Progenitor cell of endocrine pancreas (in vitro differentiated cells): ENCODE results near the gene TXNRD1. TPM values are rescaled to one million over a fixed set of nuclear protein-coding genes. Genes with fewer than 3 reads are reported as not detected.

Experiments
- DNase-seq: peaks from one replicate; pipeline ENCODE4 v3.0.0; 2021; ENCODE audit warnings: low spot score; ENCODE audit not compliant: unreplicated experiment
- H3K27ac Mint-ChIP-seq: 2 replicates; pipeline ENCODE4 v1.8.0; 2021; ENCODE audit warnings: mild to moderate bottlenecking, moderate library complexity, mixed read lengths
- H3K27me3 Mint-ChIP-seq: 2 replicates; pipeline ENCODE4 v1.8.0; 2021; ENCODE audit warnings: mixed read lengths
- H3K36me3 Mint-ChIP-seq: 2 replicates; pipeline ENCODE4 v1.8.0; 2022; ENCODE audit warnings: mixed read lengths; ENCODE audit not compliant: insufficient read depth
- H3K4me1 Mint-ChIP-seq: 2 replicates; pipeline ENCODE4 v1.8.0; 2021; ENCODE audit warnings: low read depth, mixed read lengths
- H3K4me3 Mint-ChIP-seq: 2 replicates; pipeline ENCODE4 v1.8.0; 2021; ENCODE audit warnings: low read depth, mild to moderate bottlenecking, moderate library complexity, mixed read lengths
- H3K9me3 Mint-ChIP-seq: 2 replicates; pipeline ENCODE4 v1.8.0; 2021; ENCODE audit warnings: low read depth, mixed read lengths
- CTCF ChIP-seq: fragments of 200-600 bp; sonication (generic); IDR thresholded peaks from one replicate; pipeline ENCODE4 v1.5.0; 2021; ENCODE audit warnings: antibody characterized with exemption, mild to moderate bottlenecking; ENCODE audit not compliant: unreplicated experiment
- total RNA-seq: library from RNA; stranded (reverse); gene quantifications from 2 replicates; pipeline ENCODE4 v1.2.1, GENCODE V29; 2021

TXNRD1 gene
- total RNA-seq, 1 donor from 2014 or later, result 116 TPM

GRCh38 chr12:104279164-104279563 lies 63.6 kb downstream of the TXNRD1 start:
- peaks cover 5% of the 10 kb centered on the region for H3K9me3 Mint-ChIP-seq
- H3K4me1 Mint-ChIP-seq, result peaks cover 2% of the 10 kb centered on the region
- no peak for DNase-seq
- no peak overlapping the region for H3K27ac Mint-ChIP-seq
- H3K36me3 Mint-ChIP-seq, result no peaks in the 10 kb centered on the region
- no peak for TF ChIP-seq CTCF
- no peak overlapping the region for H3K4me3 Mint-ChIP-seq
- no peaks in the 10 kb centered on the region for H3K27me3 Mint-ChIP-seq

DNA sequence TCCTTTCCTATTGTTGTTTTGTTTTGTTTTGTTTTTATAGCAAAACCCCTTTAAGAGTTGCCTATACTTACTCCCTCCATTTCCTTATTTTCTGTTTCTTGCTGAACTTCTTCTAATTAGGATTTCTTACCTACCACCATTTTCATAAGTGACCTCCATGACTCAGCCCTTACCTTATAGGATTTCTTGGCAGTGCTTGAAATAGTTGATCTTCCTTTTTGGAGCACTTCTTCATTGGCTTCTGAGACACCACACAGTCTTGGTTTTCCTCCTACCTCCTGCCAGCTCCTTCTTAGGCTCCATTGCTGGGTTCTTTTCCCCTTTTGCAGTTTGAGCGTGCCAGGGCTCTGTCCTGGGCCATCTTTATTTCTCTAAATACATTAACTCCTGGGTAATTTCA lies 64.5 kb downstream of the TXNRD1 start:
- Mint-ChIP-seq H3K9me3 (peaks cover 5% of the 10 kb centered on the region), H3K4me3 (no peak overlapping the region), H3K27me3 (no peaks in the 10 kb centered on the region), H3K4me1 (peaks cover 4% of the 10 kb centered on the region), H3K36me3 (no peaks in the 10 kb centered on the region), H3K27ac (no peak overlapping the region)
- no peak for TF ChIP-seq CTCF
- no peak for DNase-seq

GRCh38 chr12:104280717-104281458 lies 65.3 kb downstream of the TXNRD1 start:
- TF ChIP-seq CTCF, result no peak
- DNase-seq, result no peak
- no peak overlapping the region for H3K27ac Mint-ChIP-seq
- peaks cover 5% of the 10 kb centered on the region for H3K9me3 Mint-ChIP-seq
- H3K27me3 Mint-ChIP-seq, result no peaks in the 10 kb centered on the region
- H3K4me1 Mint-ChIP-seq, result peaks cover 9% of the 10 kb centered on the region
- H3K36me3 Mint-ChIP-seq, result no peaks in the 10 kb centered on the region
- no peak overlapping the region for H3K4me3 Mint-ChIP-seq

DNA sequence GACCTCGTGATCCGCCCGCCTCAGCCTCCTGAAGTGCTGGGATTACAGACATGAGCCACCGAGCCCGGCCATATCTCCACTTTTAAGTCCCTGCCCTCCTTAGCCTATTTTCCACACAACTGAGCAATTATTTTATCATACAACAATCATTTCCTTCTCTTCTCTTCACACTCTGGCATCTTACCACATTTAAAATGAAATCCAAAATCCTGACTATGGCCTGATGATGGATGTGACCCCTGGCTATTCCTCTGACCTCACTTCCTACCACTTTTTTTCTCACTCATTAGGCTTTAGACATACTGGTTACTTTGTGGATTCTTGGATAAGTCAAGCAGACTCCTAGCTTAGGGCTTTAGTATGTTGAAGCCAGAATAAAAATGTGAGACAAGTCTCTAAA lies 66.1 kb downstream of the TXNRD1 start:
- Mint-ChIP-seq H3K4me1 (peaks cover 16% of the 10 kb centered on the region), H3K27ac (no peak overlapping the region), H3K9me3 (peaks cover 5% of the 10 kb centered on the region), H3K36me3 (no peaks in the 10 kb centered on the region), H3K27me3 (no peaks in the 10 kb centered on the region), H3K4me3 (no peak overlapping the region)
- no peak for DNase-seq
- no peak for TF ChIP-seq CTCF

DNA sequence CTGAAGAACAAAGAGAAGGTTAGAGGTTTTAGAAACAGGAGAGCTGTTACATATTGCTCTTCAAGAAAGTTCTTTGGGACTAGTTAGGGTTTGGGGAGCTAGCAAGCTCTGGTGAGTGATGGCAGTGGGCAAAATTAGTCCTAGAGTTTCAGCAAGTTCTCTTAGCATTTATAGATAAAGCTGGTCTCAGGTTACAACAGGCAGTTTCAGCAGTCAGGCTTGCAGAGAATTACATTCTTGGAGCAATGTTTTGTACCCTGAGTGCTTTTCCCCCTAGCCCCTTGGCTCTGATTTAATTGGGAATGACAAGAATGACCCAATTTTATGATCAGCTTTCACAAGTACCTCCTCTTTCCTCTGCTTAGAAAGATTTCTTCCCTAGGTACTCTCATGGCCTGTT lies 66.5 kb downstream of the TXNRD1 start:
- H3K4me3 Mint-ChIP-seq, result no peak overlapping the region
- H3K27me3 Mint-ChIP-seq, result no peaks in the 10 kb centered on the region
- TF ChIP-seq CTCF, result no peak
- no peaks in the 10 kb centered on the region for H3K36me3 Mint-ChIP-seq
- peaks cover 5% of the 10 kb centered on the region for H3K9me3 Mint-ChIP-seq
- DNase-seq, result no peak
- H3K4me1 Mint-ChIP-seq, result peaks cover 17% of the 10 kb centered on the region
- no peak overlapping the region for H3K27ac Mint-ChIP-seq
